PC-9 (cell line): ENCODE data around the gene MYBPH.

Experiments
- CTCF ChIP-seq: fragments of 200-600 bp; sonication (generic); conservative IDR thresholded peaks from 2 replicates; pipeline ENCODE4 v1.6.1; 2017; ENCODE audit warnings: mixed run types, antibody characterized with exemption, mild to moderate bottlenecking, moderate library complexity
- EZH2 ChIP-seq: fragments of 200-600 bp; sonication (generic); IDR thresholded peaks from 2 replicates; pipeline ENCODE4 v1.8.0; 2017; ENCODE audit warnings: antibody characterized with exemption, low read depth

DNA sequence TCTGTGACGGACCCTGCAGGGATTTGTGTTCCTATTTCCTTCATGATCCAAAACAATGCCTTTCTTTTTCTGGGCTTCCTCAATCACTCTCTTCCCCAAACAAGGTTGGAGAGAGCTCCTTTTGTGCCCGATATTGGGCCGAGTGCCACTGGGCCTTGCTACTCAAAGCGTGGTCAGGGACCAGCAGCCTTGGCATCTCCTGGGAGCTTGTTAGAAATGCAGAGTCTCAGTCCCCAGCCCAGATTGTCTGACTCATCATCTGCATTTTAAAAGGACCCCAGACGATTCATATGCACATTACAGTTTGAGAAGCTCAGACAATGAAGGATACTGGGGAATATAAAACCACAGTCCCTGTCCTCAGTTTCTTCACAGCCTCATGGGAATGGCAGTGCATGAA is 28.2 kb downstream of the MYBPH start:
- TF ChIP-seq CTCF, result no peak
- TF ChIP-seq EZH2, result no peak
